Astrocyte (in vitro differentiated cells and primary cell): Measurements from ENCODE around the gene TSPAN15.

ENCODE experiments used
- EZH2 ChIP-seq: IDR thresholded peaks from 2 replicates; pipeline ENCODE4 v1.6.1; 2012; ENCODE audit warnings: mild to moderate bottlenecking, low read length, inconsistent platforms; ENCODE audit not compliant: insufficient read depth
- TF ChIP-seq, protein P1 (sequence below): IDR thresholded peaks from 2 replicates; pipeline ENCODE4 v1.5.1; 2011; ENCODE audit warnings: low read depth, mild to moderate bottlenecking, inconsistent platforms, low read length, moderate library complexity; ENCODE audit not compliant: insufficient read depth

DNA sequence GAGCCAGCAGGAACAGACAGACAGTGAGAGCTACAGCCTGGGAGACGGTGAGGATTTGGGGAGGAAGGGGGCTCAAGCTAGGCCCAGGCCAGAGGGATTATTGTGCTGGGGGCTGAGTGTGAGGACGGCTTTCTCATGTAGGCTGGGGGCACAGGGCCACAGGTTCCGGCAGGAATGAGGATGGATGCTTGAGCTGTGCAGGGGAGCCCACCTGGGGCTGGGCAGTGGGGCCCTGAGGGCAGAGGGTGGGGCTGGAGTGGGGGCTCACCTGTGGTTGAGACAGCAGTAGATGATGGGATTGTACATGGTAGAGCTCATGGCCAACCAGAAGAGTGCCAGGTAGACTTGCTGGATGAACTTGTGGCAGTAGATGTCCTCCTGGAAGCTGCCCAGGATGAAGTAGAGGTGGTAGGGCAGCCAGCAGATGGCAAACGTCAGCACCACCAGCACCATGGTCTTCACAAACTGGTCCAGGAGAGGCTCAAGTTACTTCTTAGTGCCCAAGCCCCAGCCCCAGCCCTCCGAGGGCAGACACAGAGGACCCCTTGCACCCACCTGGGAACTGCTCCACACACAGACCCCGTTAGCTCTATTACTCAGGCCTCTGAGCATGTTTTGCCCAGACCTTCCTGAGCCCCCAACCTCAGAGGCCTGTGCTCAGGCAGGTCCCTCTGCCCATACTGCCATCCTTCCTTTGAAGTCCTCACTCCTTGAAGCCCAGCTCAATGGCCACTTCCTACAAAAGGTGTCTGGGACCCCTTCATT lies 44.3 kb upstream of the TSPAN15 start:
- TF ChIP-seq, protein P1, sequence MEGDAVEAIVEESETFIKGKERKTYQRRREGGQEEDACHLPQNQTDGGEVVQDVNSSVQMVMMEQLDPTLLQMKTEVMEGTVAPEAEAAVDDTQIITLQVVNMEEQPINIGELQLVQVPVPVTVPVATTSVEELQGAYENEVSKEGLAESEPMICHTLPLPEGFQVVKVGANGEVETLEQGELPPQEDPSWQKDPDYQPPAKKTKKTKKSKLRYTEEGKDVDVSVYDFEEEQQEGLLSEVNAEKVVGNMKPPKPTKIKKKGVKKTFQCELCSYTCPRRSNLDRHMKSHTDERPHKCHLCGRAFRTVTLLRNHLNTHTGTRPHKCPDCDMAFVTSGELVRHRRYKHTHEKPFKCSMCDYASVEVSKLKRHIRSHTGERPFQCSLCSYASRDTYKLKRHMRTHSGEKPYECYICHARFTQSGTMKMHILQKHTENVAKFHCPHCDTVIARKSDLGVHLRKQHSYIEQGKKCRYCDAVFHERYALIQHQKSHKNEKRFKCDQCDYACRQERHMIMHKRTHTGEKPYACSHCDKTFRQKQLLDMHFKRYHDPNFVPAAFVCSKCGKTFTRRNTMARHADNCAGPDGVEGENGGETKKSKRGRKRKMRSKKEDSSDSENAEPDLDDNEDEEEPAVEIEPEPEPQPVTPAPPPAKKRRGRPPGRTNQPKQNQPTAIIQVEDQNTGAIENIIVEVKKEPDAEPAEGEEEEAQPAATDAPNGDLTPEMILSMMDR = no peak
- no peak for TF ChIP-seq EZH2
